ENCODE measurements around the gene BANF2. TPM values are rescaled to one million over a fixed set of nuclear protein-coding genes. Genes with fewer than 3 reads are reported as not detected.

BANF2 gene
- total and polyA plus RNA-seq, 2 of the 13 experiments (the other 11 are each of a cell fraction or from before 2014, with no cell fraction given), result 0.35 TPM; not detected in 1

DNA sequence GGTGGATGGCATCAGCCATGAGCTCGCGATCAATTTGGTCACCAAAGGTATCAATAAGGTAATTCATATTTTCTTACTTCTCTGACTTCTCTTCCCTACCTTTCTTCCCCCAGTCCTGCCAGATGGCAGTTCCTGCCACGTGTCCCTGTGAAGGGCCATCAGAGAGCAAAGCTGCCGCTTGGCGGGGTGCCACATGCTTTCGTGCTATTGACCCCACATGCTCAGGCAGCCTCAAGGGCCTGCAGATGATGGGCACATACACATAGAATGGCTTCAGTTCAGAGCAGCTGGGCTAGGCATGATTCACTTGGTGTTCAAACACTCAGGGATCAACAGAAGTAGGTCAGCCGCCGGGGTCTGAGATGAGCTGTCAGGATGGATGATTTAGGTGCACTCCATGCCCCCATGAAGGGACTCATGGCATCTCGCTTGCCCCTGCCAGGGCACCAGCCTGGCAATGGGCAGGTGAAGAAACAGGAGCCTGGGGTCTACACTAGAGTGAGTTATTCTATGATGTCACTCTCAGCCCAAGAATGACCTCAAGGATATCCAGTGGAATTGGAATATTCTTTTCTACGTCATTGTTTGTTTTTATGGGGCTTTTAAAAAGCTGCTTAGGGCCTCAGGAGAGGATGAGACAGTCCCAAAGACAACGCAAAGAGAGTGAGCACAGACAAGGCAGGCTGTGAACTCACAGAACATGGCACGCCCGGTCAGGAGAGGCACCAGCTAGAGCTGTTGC is 25.5 kb downstream of the BANF2 start (continued):
- no peak for TF ChIP-seq BRCA1 (CRISPR knock-in tag; IDR thresholded peaks at IDR 0.05)
- no peak for TF ChIP-seq ZNF263 (CRISPR knock-in tag; IDR thresholded peaks at IDR 0.05)
- no peak for TF ChIP-seq KLF6 (CRISPR knock-in tag; IDR thresholded peaks at IDR 0.05)
- no peak; the same call in 1 of the 2 replicates for TF ChIP-seq ZNF605 (CRISPR knock-in tag; IDR thresholded peaks at IDR 0.05)
- TF ChIP-seq IKZF4 (CRISPR knock-in tag; IDR thresholded peaks at IDR 0.05; ENCODE audit: borderline replicate concordance, low read depth, not compliant biosample characterization), result no peak
- no peak for TF ChIP-seq ZNF510 (CRISPR knock-in tag; IDR thresholded peaks at IDR 0.05; ENCODE audit: low read depth)
- no peak for TF ChIP-seq GFI1 (CRISPR knock-in tag; IDR thresholded peaks at IDR 0.05; ENCODE audit: borderline replicate concordance)
- no peak for TF ChIP-seq CSRNP1 (CRISPR knock-in tag; IDR thresholded peaks at IDR 0.05)
- no peak for TF ChIP-seq HOXA7 (CRISPR knock-in tag; IDR thresholded peaks at IDR 0.05)
- 0 out of 2 replicates have a peak, but pooled peaks have one; percentile 37 for TF ChIP-seq ZNF350 (CRISPR knock-in tag; IDR thresholded peaks at IDR 0.05; ENCODE audit: borderline replicate concordance, low read depth)
- TF ChIP-seq MXI1 (IDR thresholded peaks at IDR 0.05; ENCODE audit: borderline replicate concordance, low read depth, low read length), result peak; percentile 43; the same call in 1 of the 3 replicates
- TF ChIP-seq ZNF776 (CRISPR knock-in tag; IDR thresholded peaks at IDR 0.05), result 0 out of 2 replicates have a peak, but pooled peaks have one; percentile 42
- no peak for TF ChIP-seq HES4 (CRISPR knock-in tag; IDR thresholded peaks at IDR 0.05; ENCODE audit: borderline replicate concordance)
- TF ChIP-seq RAD51 (IDR thresholded peaks at IDR 0.05; ENCODE audit: borderline replicate concordance), result no peak
- 0 out of 2 replicates have a peak, but pooled peaks have one; percentile 21 for TF ChIP-seq MXD1 (CRISPR knock-in tag; IDR thresholded peaks at IDR 0.05)
- no peak for TF ChIP-seq PBX2 (CRISPR knock-in tag; IDR thresholded peaks at IDR 0.05)
- TF ChIP-seq, protein P1, sequence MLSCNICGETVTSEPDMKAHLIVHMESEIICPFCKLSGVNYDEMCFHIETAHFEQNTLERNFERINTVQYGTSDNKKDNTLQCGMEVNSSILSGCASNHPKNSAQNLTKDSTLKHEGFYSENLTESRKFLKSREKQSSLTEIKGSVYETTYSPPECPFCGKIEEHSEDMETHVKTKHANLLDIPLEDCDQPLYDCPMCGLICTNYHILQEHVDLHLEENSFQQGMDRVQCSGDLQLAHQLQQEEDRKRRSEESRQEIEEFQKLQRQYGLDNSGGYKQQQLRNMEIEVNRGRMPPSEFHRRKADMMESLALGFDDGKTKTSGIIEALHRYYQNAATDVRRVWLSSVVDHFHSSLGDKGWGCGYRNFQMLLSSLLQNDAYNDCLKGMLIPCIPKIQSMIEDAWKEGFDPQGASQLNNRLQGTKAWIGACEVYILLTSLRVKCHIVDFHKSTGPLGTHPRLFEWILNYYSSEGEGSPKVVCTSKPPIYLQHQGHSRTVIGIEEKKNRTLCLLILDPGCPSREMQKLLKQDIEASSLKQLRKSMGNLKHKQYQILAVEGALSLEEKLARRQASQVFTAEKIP (CRISPR knock-in tag; IDR thresholded peaks at IDR 0.05; ENCODE audit: borderline replicate concordance), result no peak
- TF ChIP-seq YEATS2 (CRISPR knock-in tag; IDR thresholded peaks at IDR 0.05; ENCODE audit: borderline replicate concordance), result no peak
- no peak for TF ChIP-seq STAT6 (CRISPR knock-in tag; IDR thresholded peaks at IDR 0.05; ENCODE audit: borderline replicate concordance)
- TF ChIP-seq NCOA1 (CRISPR knock-in tag; IDR thresholded peaks at IDR 0.05), result no peak
- no peak for TF ChIP-seq MIXL1 (CRISPR knock-in tag; IDR thresholded peaks at IDR 0.05)
- peak; percentile 37; the same call in 1 of the 2 replicates for TF ChIP-seq SIN3A (IDR thresholded peaks at IDR 0.05; ENCODE audit: borderline replicate concordance, low read depth, low read length)

All from HepG2 (cell line).